HepG2 (cell line): ENCODE results near the gene ACO1. TPM values are rescaled to one million over a fixed set of nuclear protein-coding genes. Genes with fewer than 3 reads are reported as not detected.
A peak's percentile ranks its signal among the peaks of the same experiment; 100 is the strongest.

ENCODE experiments used
- CTCF ChIP-seq: sonication (generic); formaldehyde crosslinking; IDR thresholded peaks from 2 replicates; pipeline ENCODE4 v1.5.0; 2020; ENCODE audit warnings: mild to moderate bottlenecking, missing genetic modification reagents, moderate library complexity
- HDAC1 ChIP-seq: sonication (generic); formaldehyde crosslinking; IDR thresholded peaks from 2 replicates; pipeline ENCODE4 v1.5.1; 2020; ENCODE audit warnings: mild to moderate bottlenecking, missing genetic modification reagents
- HNRNPK ChIP-seq: fragments of 200-400 bp; formaldehyde crosslinking; IDR thresholded peaks from 2 replicates; pipeline ENCODE4 v1.6.1; 2018; ENCODE audit warnings: low read length, low read depth, moderate library complexity, mild to moderate bottlenecking; ENCODE audit not compliant: poor library complexity, severe bottlenecking
- KDM6A ChIP-seq: IDR thresholded peaks from 2 replicates; pipeline ENCODE4 v1.6.1; 2016; ENCODE audit warnings: low read depth
- KIAA2018 ChIP-seq: sonication (generic); formaldehyde crosslinking; IDR thresholded peaks from 2 replicates; pipeline ENCODE4 v1.5.0; 2020; ENCODE audit warnings: mild to moderate bottlenecking, missing genetic modification reagents, borderline replicate concordance
- ONECUT2 ChIP-seq: sonication (generic); formaldehyde crosslinking; IDR thresholded peaks from 2 replicates; pipeline ENCODE4 v1.4.0; 2020; ENCODE audit warnings: missing genetic modification reagents
- REPIN1 ChIP-seq: sonication (generic); formaldehyde crosslinking; IDR thresholded peaks from 2 replicates; pipeline ENCODE4 v1.8.0; 2022; ENCODE audit warnings: missing genetic modification reagents, low read depth, mild to moderate bottlenecking, borderline replicate concordance
- RFXANK ChIP-seq: IDR thresholded peaks from 2 replicates; pipeline ENCODE4 v1.6.1; 2016
- THRA ChIP-seq: sonication (generic); formaldehyde crosslinking; IDR thresholded peaks from 2 replicates; pipeline ENCODE4 v1.4.0; 2020; ENCODE audit warnings: missing genetic modification reagents, borderline replicate concordance
- WIZ ChIP-seq: sonication (generic); formaldehyde crosslinking; IDR thresholded peaks from 2 replicates; pipeline ENCODE4 v1.5.1; 2020; ENCODE audit warnings: mild to moderate bottlenecking, missing genetic modification reagents
- YEATS4 ChIP-seq: sonication (generic); formaldehyde crosslinking; IDR thresholded peaks from 2 replicates; pipeline ENCODE4 v1.4.0; 2020; ENCODE audit warnings: missing genetic modification reagents, borderline replicate concordance
- ZFP36L1 ChIP-seq: sonication (generic); formaldehyde crosslinking; IDR thresholded peaks from 2 replicates; pipeline ENCODE4 v1.8.0; 2022; ENCODE audit warnings: mild to moderate bottlenecking, missing genetic modification reagents, moderate library complexity
- ZNF234 ChIP-seq: sonication (generic); formaldehyde crosslinking; conservative IDR thresholded peaks from 2 replicates; pipeline ENCODE4 v1.5.1; 2020; ENCODE audit warnings: mild to moderate bottlenecking, missing genetic modification reagents
- ZNF432 ChIP-seq: sonication (generic); formaldehyde crosslinking; IDR thresholded peaks from 2 replicates; pipeline ENCODE4 v1.5.0; 2020; ENCODE audit warnings: missing genetic modification reagents, mild to moderate bottlenecking, borderline replicate concordance
- ZNF569 ChIP-seq: sonication (generic); formaldehyde crosslinking; IDR thresholded peaks from 2 replicates; pipeline ENCODE4 v1.5.0; 2020; ENCODE audit warnings: mild to moderate bottlenecking, missing genetic modification reagents, moderate library complexity, borderline replicate concordance
- ZNF678 ChIP-seq: sonication (generic); formaldehyde crosslinking; IDR thresholded peaks from 2 replicates; pipeline ENCODE4 v1.4.0; 2020; ENCODE audit warnings: mild to moderate bottlenecking, missing genetic modification reagents
- ZNF7 ChIP-seq: IDR thresholded peaks from 2 replicates; pipeline ENCODE4 v1.6.1; 2016; ENCODE audit warnings: missing biosample characterization, missing genetic modification reagents
- ZSCAN30 ChIP-seq: sonication (generic); formaldehyde crosslinking; IDR thresholded peaks from 2 replicates; pipeline ENCODE4 v1.5.0; 2020; ENCODE audit warnings: mild to moderate bottlenecking, missing genetic modification reagents
- ZZZ3 ChIP-seq: sonication (generic); formaldehyde crosslinking; IDR thresholded peaks from 2 replicates; pipeline ENCODE4 v1.4.0; 2020; ENCODE audit warnings: missing genetic modification reagents, mild to moderate bottlenecking, borderline replicate concordance
- polyA plus RNA-seq, 8 experiments: library from polyadenylated mRNA; depleted of rRNA in 3 of 8; stranded (reverse) in 7 of 8; unstranded in 1 of 8; fragments of >200 nt; fragmentation: Illumina TruSeq in 4 of 8; extraction: Trizol in 4 of 8; gene quantifications; 2 replicates each; pipeline versions ENCODE4 v1.2.1 to v1.2.3, GENCODE V29; 2011 to 2016; ENCODE audit warnings: low read depth in 4 of 8, missing spikeins in 1 of 8, mixed read lengths in 1 of 8; ENCODE audit not compliant: insufficient read depth in 1 of 8
- total RNA-seq, 5 experiments: library from RNA; depleted of rRNA; stranded (reverse); fragments of >200 nt; fragmentation: Illumina TruSeq; extraction: Trizol; gene quantifications; 2 replicates each; pipeline ENCODE4 v1.2.3, GENCODE V29; 2016; ENCODE audit warnings: low read depth in 1 of 5

The ACO1 gene
- total and polyA plus RNA-seq, 2 of the 13 experiments (the other 11 are each of a cell fraction or from before 2014, with no cell fraction given), result 20.1 to 48.2 TPM

- TF ChIP-seq HNRNPK, result no peak
- no peak for TF ChIP-seq HDAC1
- no peak for TF ChIP-seq KIAA2018
- no peak for TF ChIP-seq RFXANK (CRISPR knock-in tag)
- 0 out of 2 replicates have a peak, but pooled peaks have one; percentile 65 for TF ChIP-seq ONECUT2 (CRISPR knock-in tag)
- no peak for TF ChIP-seq ZNF678 (CRISPR knock-in tag)
- no peak for TF ChIP-seq THRA (CRISPR knock-in tag)
- peak; percentile 49; the same call in 1 of the 2 replicates for TF ChIP-seq REPIN1 (CRISPR knock-in tag)
- no peak for TF ChIP-seq ZNF7
- no peak for TF ChIP-seq ZZZ3
- no peak for TF ChIP-seq KDM6A (CRISPR knock-in tag)
- TF ChIP-seq ZNF432, result no peak
- no peak for TF ChIP-seq ZNF234
- no peak for TF ChIP-seq ZFP36L1 (CRISPR knock-in tag)
- no peak for TF ChIP-seq YEATS4 (CRISPR knock-in tag)
- no peak for TF ChIP-seq ZSCAN30 (CRISPR knock-in tag)
- no peak for TF ChIP-seq WIZ (CRISPR knock-in tag)
- TF ChIP-seq ZNF569 (CRISPR knock-in tag), result no peak
- peak; percentile 93 for TF ChIP-seq CTCF
Observed at GRCh38 chr9:32378496-32378895, 5.9 kb upstream of the ACO1 start (continued).
